Epithelial cell of esophagus (primary cell): ENCODE data around the gene AKAP9.
"Not testable (repeated sequence)": the region's sequence is repeated elsewhere in the genome, so short reads cannot be mapped to it uniquely, and the experiment has no call there.

Experiments
- DNase-seq: peaks from one replicate; pipeline ENCODE4 v3.0.0; 2010; ENCODE audit warnings: low read depth
- H3K4me3 ChIP-seq: 2 replicates; pipeline ENCODE4 v1.5.1; 2011; ENCODE audit warnings: mild to moderate bottlenecking, low read length, control low read depth
- TF ChIP-seq, protein P1 (sequence below): IDR thresholded peaks from 2 replicates; pipeline ENCODE4 v1.5.1; 2011; ENCODE audit warnings: low read depth, mild to moderate bottlenecking, low read length, control low read depth, inconsistent platforms; ENCODE audit not compliant: insufficient read depth; ENCODE audit errors: missing control alignments

AKAP9 gene

DNA sequence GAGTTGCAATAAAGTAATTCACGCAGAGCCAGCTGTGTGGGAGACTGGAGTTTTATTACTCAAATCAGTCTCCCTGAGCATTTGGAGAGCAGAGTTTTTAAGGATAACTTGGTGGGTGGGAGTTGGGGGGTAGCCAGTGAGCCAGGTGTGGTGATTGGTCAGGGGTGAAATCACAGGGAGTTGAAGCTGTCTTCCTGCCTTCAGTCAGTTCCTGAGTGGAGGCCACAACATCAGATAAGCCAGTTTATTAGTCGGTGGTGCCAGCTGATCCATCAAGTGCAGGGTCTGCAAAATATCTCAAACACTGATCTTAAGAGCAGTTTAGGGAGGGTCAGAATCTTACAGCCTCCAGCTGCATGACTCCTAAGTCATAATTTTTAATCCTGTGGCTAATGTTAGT lies 196.9 kb downstream of the AKAP9 start:
- no peak for DNase-seq
- H3K4me3 ChIP-seq = no peak overlapping the region
- TF ChIP-seq, protein P1, sequence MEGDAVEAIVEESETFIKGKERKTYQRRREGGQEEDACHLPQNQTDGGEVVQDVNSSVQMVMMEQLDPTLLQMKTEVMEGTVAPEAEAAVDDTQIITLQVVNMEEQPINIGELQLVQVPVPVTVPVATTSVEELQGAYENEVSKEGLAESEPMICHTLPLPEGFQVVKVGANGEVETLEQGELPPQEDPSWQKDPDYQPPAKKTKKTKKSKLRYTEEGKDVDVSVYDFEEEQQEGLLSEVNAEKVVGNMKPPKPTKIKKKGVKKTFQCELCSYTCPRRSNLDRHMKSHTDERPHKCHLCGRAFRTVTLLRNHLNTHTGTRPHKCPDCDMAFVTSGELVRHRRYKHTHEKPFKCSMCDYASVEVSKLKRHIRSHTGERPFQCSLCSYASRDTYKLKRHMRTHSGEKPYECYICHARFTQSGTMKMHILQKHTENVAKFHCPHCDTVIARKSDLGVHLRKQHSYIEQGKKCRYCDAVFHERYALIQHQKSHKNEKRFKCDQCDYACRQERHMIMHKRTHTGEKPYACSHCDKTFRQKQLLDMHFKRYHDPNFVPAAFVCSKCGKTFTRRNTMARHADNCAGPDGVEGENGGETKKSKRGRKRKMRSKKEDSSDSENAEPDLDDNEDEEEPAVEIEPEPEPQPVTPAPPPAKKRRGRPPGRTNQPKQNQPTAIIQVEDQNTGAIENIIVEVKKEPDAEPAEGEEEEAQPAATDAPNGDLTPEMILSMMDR = no peak

DNA sequence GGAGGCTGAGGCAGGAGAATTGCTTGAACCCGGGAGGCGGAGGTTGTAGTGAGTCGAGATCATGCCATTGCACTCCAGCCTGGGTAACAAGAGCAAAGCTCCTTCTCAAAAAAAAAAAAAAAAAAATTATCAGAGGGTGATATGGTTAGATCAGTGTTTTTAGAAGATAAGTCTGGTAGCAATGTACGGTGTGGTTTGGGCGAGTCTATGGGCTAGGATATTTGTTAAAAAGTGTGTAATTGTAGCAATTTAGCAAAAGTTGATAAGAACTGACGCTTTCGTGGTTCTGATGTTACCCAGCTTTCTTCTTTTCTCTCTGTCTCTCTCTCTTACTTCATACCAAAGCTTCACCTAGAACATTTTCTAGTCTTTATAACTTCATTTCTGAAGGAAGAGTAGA lies 200.5 kb downstream of the AKAP9 start:
- DNase-seq = no peak
- no peak overlapping the region for H3K4me3 ChIP-seq
- TF ChIP-seq, protein P1 = no peak

DNA sequence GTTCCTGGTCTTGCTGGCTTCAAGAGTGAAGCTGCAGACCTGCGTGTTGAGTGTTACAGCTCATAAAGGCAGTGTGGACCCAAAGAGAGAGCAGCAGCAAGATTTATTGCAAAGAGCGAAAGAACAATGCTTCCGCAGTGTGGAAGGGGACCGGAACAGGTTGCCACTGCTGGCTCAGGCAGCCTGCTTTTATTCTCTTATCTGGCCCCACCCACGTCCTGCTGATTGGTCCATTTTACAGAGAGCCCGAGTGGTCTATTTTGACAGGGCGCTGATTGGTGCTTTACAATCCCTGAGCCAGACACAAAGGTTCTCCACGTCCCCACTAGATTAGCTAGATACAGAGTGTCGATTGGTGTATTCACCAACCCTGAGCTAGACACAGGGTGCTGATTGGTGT lies 202.1 kb downstream of the AKAP9 start:
- not testable (repeated sequence) for DNase-seq, H3K4me3 ChIP-seq

DNA sequence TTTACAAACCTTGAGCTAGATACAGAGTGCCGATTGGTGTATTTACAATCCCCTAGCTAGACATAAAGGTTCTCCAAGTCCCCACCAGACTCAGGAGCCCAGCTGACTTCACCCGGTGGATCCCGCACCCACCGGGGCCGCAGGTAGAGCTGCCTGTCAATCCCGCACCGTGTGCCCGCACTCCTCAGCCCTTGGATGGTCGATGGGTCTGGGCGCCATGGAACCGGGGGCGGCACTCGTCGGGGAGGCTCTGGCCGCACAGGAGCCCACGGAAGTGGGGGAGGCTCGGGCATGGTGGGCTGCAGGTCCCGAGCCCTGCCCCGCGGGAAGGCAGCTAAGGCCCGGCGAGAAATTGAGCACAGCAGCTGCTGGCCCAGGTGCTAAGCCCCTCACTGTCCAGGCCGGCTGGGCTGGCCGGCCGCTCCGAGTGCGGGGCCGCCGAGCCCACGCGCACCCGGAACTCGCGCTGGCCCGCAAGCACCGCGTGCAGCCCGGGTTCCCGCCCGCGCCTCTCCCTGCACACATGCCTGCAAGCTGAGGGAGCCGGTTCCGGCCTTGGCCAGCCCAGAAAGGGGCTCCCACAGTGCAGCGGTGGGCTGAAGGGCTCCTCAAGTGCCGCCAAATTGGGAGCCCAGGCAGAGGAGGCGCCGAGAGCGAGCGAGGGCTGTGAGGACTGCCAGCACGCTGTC lies 202.7 kb downstream of the AKAP9 start:
- not testable (repeated sequence) for DNase-seq, H3K4me3 ChIP-seq

DNA sequence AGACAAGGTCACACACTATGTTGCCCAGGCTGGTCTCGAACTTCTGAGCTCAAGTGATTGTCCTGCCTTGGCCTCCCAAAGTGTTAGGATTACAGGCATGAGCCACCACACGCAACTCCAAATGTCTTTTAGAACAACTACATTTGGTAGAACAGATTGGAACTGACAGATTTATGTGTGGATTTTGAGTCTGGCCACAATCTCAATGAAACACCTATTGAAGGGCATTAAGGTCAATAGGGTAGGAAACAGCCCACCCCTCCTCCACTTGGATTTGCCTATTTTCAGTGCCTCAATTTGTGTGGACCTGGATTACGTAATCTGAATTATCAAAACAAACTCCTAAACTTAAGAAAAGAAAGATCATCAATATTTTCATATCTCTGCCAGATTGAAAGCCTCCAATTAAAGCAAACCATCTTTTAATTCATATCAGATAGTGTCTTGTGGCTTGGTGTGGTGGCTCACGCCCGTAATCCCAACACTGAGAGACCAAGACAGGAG lies 209.1 kb downstream of the AKAP9 start:
- H3K4me3 ChIP-seq = no peak overlapping the region
- TF ChIP-seq, protein P1 = no peak
- DNase-seq = no peak

DNA sequence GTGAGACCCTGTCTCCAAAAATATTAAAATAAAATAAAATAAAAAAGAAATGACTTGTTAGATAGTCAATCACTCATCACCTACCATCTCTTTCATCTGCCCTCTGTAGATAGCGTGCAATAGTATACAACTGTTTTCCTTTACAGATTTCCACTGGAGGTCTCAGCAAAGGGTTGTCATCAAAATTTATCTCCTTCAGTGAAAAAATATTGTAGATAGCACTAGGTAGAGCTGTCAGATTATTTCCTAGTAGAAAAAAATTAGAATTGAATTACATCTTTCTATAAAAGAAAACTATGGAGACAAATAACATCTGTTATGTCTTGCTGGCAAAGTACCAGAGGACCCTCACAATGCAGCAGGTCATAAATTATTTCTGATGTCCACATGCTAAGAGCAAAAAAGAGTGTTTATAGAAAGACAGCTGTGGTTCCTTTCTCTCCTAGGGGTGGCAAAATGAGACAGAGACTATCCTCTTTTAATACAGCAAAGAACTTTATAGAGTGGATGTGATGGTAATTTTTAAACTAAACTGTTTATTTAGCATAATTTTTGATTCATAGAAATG lies 209.9 kb downstream of the AKAP9 start:
- TF ChIP-seq, protein P1 = no peak
- no peak overlapping the region for H3K4me3 ChIP-seq
- DNase-seq = no peak

DNA sequence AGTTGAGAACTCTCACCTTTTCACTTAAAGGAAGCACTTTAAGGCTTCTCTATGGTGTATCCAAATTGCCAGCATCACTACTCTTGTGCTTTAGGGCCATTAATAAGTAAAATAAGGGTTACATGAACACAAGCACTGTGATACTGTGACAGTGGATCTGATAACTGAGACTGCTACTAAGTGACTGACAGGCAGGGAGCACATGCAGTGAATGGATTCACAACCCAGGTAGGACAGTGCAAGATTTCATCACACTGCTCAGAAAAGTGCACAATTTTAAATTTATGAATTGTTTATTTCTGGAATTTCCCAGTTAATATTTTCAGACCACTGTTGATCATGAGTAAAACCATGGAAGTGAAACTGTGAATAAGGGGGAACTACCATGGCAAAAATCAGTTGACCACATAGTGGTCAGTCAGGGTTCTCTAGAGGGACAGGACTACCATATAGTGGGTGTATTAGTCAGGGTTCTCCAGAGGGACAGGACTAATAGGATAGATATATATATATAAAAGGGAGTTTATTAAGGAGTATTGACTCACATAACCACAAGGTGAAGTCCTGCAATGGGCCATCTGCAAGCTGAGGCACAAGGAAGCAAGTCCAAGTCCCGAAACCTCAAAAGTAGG lies 214.6 kb downstream of the AKAP9 start:
- TF ChIP-seq, protein P1 = no peak
- no peak for DNase-seq
- H3K4me3 ChIP-seq = no peak overlapping the region

DNA sequence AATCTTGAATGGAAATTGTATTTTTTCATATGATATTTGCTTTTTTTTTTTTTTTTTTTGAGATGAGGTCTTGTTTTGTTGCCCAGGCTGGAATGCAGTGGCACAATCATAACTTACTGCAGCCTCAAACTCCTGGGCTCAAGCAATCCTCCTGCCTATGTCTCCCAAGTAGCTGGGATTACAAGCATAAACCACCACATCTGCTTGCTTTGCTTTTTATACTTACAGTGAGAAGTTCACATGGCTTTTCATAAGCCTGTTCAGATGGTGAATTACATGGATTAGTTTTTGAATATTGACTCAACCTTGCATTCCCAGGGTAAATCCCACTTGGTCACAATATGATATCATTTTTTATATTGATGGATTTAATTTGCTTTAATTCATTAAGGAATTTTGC lies 216.3 kb downstream of the AKAP9 start:
- TF ChIP-seq, protein P1 = no peak
- no peak for DNase-seq
- no peak overlapping the region for H3K4me3 ChIP-seq
